ENCODE measurements around the gene ANKFN1. TPM values are rescaled to one million over a fixed set of nuclear protein-coding genes. Genes with fewer than 3 reads are reported as not detected.

Gene ANKFN1
- total RNA-seq, 1 donor from 2014 or later: 1.6 TPM

DNA sequence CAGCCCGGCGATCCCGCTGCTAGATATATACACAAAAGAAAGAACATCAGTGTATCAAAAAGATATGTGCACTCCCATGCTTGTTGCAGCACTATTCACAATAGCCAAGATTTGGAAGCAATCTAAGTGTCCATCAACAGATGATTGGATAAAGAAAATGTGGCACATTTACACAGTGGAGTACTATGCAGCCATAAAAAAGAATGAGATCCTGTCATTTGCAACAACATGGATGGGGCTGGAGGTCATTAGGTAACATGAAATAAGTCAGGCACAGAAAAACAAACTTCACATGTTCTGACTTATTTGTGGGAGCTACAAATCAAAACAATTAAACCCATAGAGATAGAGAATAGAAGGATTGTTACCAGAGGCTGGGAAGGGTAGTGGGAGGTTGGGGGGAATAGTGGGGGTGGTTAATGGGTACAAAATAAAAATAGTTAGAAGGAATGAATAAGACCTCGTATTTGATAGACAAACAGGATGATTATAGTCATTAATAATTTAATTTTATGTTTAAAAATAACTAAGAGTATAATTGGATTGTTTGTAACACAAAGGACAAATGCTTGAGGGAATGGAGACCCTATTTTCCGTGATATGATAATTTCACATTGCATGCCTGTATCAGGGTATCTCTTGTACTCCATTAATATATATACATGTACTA, 263.5 kb downstream of the ANKFN1 start:
- no peak overlapping the region for H3K9ac ChIP-seq (ENCODE audit: low read depth in 1 of 3, low read length in 3 of 3)
- no peak overlapping the region for H3K4me3 ChIP-seq (ENCODE audit: low read length in 3 of 3)
- no peaks in the 10 kb centered on the region for H3K27me3 ChIP-seq (ENCODE audit: control insufficient read depth in 3 of 3, insufficient read depth in 3 of 3, low read length in 3 of 3)
- no peak overlapping the region for H3K27ac ChIP-seq (ENCODE audit: low read depth, low read length)
- H3K4me1 ChIP-seq (ENCODE audit: control insufficient read depth in 3 of 3, insufficient read depth in 3 of 3, low read length in 3 of 3): no peaks in the 10 kb centered on the region
- peaks cover 0 to 2% (median 0%) of the 10 kb centered on the region in 3 donors for H3K9me3 ChIP-seq (ENCODE audit: control insufficient read depth in 3 of 3, low read length in 3 of 3)
- no peaks in the 10 kb centered on the region for H3K36me3 ChIP-seq (ENCODE audit: control insufficient read depth in 3 of 3, insufficient read depth in 3 of 3, low read length in 3 of 3)

DNA sequence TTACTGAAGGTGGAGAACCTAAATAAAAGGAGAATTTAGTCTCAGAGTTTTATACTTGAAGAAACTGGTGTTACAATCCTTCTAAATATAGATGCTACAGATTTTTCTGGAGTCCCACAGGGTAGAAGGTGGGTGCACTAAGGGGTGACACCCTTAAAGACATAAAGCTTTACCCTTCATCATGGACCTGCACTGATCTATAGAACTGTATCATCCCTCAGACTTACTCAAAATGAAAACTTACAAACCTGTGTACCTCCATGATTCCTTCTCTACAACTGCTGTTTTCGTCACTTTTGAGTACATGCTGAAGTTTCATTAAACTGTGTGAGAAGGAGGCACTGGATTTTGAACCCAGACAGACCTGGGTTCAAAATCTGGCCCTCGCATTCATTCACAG, 270.7 kb downstream of the ANKFN1 start:
- Histone ChIP-seq H3K9ac (ENCODE audit: low read depth in 1 of 3, low read length in 3 of 3) (no peak overlapping the region), H3K4me1 (ENCODE audit: control insufficient read depth in 3 of 3, insufficient read depth in 3 of 3, low read length in 3 of 3) (no peaks in the 10 kb centered on the region), H3K36me3 (ENCODE audit: control insufficient read depth in 3 of 3, insufficient read depth in 3 of 3, low read length in 3 of 3) (no peaks in the 10 kb centered on the region), H3K27ac (ENCODE audit: low read depth, low read length) (no peak overlapping the region), H3K27me3 (ENCODE audit: control insufficient read depth in 3 of 3, insufficient read depth in 3 of 3, low read length in 3 of 3) (no peaks in the 10 kb centered on the region), H3K4me3 (ENCODE audit: low read length in 3 of 3) (no peak overlapping the region), H3K9me3 (ENCODE audit: control insufficient read depth in 3 of 3, low read length in 3 of 3) (no peaks in the 10 kb centered on the region)

GRCh38 chr17:56424543-56425044, 271.3 kb downstream of the ANKFN1 start:
- Histone ChIP-seq H3K4me3 (ENCODE audit: low read length in 3 of 3) (no peak overlapping the region), H3K27ac (ENCODE audit: low read depth, low read length) (no peak overlapping the region), H3K9ac (ENCODE audit: low read depth in 1 of 3, low read length in 3 of 3) (no peak overlapping the region), H3K4me1 (ENCODE audit: control insufficient read depth in 3 of 3, insufficient read depth in 3 of 3, low read length in 3 of 3) (no peaks in the 10 kb centered on the region), H3K36me3 (ENCODE audit: control insufficient read depth in 3 of 3, insufficient read depth in 3 of 3, low read length in 3 of 3) (no peaks in the 10 kb centered on the region), H3K9me3 (ENCODE audit: control insufficient read depth in 3 of 3, low read length in 3 of 3) (no peaks in the 10 kb centered on the region), H3K27me3 (ENCODE audit: control insufficient read depth in 3 of 3, insufficient read depth in 3 of 3, low read length in 3 of 3) (no peaks in the 10 kb centered on the region)

- H3K27ac ChIP-seq (ENCODE audit: low read depth, low read length): no peak overlapping the region
- no peaks in the 10 kb centered on the region for H3K36me3 ChIP-seq (ENCODE audit: control insufficient read depth in 3 of 3, insufficient read depth in 3 of 3, low read length in 3 of 3)
- no peaks in the 10 kb centered on the region for H3K4me1 ChIP-seq (ENCODE audit: control insufficient read depth in 3 of 3, insufficient read depth in 3 of 3, low read length in 3 of 3)
- no peaks in the 10 kb centered on the region for H3K27me3 ChIP-seq (ENCODE audit: control insufficient read depth in 3 of 3, insufficient read depth in 3 of 3, low read length in 3 of 3)
- H3K9me3 ChIP-seq (ENCODE audit: control insufficient read depth in 3 of 3, low read length in 3 of 3): no peaks in the 10 kb centered on the region
- no peak overlapping the region for H3K4me3 ChIP-seq (ENCODE audit: low read length in 3 of 3)
- no peak overlapping the region for H3K9ac ChIP-seq (ENCODE audit: low read depth in 1 of 3, low read length in 3 of 3)
These were observed 272.2 kb downstream of the ANKFN1 start for GRCh38 chr17:56425483-56425882.

GRCh38 chr17:56426901-56427300, 273.6 kb downstream of the ANKFN1 start:
- Histone ChIP-seq H3K4me3 (ENCODE audit: low read length in 3 of 3) (no peak overlapping the region), H3K9ac (ENCODE audit: low read depth in 1 of 3, low read length in 3 of 3) (no peak overlapping the region), H3K27ac (ENCODE audit: low read depth, low read length) (no peak overlapping the region), H3K27me3 (ENCODE audit: control insufficient read depth in 3 of 3, insufficient read depth in 3 of 3, low read length in 3 of 3) (no peaks in the 10 kb centered on the region), H3K4me1 (ENCODE audit: control insufficient read depth in 3 of 3, insufficient read depth in 3 of 3, low read length in 3 of 3) (no peaks in the 10 kb centered on the region), H3K9me3 (ENCODE audit: control insufficient read depth in 3 of 3, low read length in 3 of 3) (no peaks in the 10 kb centered on the region), H3K36me3 (ENCODE audit: control insufficient read depth in 3 of 3, insufficient read depth in 3 of 3, low read length in 3 of 3) (no peaks in the 10 kb centered on the region)

DNA sequence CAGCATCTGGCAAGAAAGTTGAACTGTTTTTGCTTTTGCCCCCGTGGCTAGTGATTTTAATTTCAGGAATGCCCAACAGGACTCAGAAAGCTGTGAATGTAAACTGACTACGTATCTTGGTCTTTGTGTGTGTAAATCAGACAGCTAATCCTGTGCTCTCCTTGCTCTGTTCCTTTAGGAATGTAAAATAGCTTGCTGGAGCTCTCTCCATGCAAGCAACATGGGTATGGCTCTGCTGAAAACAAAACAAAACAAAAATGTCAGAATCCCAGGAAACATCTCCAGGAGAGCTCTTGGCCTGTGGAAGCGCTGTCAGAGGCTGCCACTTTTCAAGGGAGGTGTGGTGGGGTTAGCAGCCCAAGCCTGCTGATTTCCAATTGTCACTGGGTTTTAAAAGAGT, 278.5 kb downstream of the ANKFN1 start:
- Histone ChIP-seq H3K9ac (ENCODE audit: low read depth in 1 of 3, low read length in 3 of 3) (no peak overlapping the region), H3K9me3 (ENCODE audit: control insufficient read depth in 3 of 3, low read length in 3 of 3) (peaks cover 0 to 2% (median 0%) of the 10 kb centered on the region in 3 donors), H3K27me3 (ENCODE audit: control insufficient read depth in 3 of 3, insufficient read depth in 3 of 3, low read length in 3 of 3) (no peaks in the 10 kb centered on the region), H3K27ac (ENCODE audit: low read depth, low read length) (no peak overlapping the region), H3K36me3 (ENCODE audit: control insufficient read depth in 3 of 3, insufficient read depth in 3 of 3, low read length in 3 of 3) (no peaks in the 10 kb centered on the region), H3K4me1 (ENCODE audit: control insufficient read depth in 3 of 3, insufficient read depth in 3 of 3, low read length in 3 of 3) (no peaks in the 10 kb centered on the region), H3K4me3 (ENCODE audit: low read length in 3 of 3) (no peak overlapping the region)

DNA sequence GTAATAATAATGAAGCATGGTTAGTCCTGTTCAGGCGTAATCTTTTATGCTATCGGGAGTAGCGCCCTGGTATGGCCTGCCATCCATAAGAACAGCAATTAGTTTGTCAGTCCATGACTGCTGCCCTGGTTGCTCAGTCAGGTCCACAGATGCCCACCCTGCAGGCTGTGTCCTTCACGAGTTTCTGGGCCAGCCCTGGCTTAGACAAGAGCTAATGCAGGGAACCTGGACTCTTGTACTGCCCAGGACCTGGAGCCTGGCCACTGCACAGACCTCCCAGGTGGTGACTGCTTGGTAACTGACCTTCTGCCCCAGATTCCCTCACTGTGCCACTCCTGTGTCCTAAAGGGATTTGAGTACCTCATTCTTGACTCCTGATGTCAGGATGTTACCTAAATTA, 279.2 kb downstream of the ANKFN1 start:
- peaks cover 0 to 2% (median 0%) of the 10 kb centered on the region in 3 donors for H3K9me3 ChIP-seq (ENCODE audit: control insufficient read depth in 3 of 3, low read length in 3 of 3)
- no peak overlapping the region for H3K4me3 ChIP-seq (ENCODE audit: low read length in 3 of 3)
- H3K27me3 ChIP-seq (ENCODE audit: control insufficient read depth in 3 of 3, insufficient read depth in 3 of 3, low read length in 3 of 3): no peaks in the 10 kb centered on the region
- no peak overlapping the region for H3K27ac ChIP-seq (ENCODE audit: low read depth, low read length)
- no peaks in the 10 kb centered on the region for H3K4me1 ChIP-seq (ENCODE audit: control insufficient read depth in 3 of 3, insufficient read depth in 3 of 3, low read length in 3 of 3)
- no peaks in the 10 kb centered on the region for H3K36me3 ChIP-seq (ENCODE audit: control insufficient read depth in 3 of 3, insufficient read depth in 3 of 3, low read length in 3 of 3)
- H3K9ac ChIP-seq (ENCODE audit: low read depth in 1 of 3, low read length in 3 of 3): no peak overlapping the region

DNA sequence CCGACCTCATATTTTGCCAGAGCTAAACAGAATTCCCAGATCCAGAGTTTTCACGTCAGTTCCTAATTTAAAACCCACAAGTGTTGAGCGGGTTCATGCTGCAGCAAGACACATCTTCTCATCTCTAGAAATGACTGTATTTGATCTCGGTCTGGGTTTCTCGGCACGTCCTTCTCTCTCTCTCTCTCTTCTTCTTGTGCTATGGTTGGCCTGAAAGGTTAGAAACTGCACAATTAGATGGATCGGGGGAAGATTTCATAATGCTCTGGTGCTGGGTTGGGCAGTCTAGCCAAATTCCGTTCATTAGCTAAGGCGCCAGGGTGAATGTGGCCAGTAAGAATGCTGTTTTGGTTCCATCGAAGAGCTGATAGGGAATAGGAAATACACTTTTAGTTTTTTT, 281.3 kb downstream of the ANKFN1 start:
- no peak overlapping the region for H3K27ac ChIP-seq (ENCODE audit: low read depth, low read length)
- H3K36me3 ChIP-seq (ENCODE audit: control insufficient read depth in 3 of 3, insufficient read depth in 3 of 3, low read length in 3 of 3): no peaks in the 10 kb centered on the region
- no peaks in the 10 kb centered on the region for H3K4me1 ChIP-seq (ENCODE audit: control insufficient read depth in 3 of 3, insufficient read depth in 3 of 3, low read length in 3 of 3)
- no peak overlapping the region for H3K4me3 ChIP-seq (ENCODE audit: low read length in 3 of 3)
- no peaks in the 10 kb centered on the region for H3K27me3 ChIP-seq (ENCODE audit: control insufficient read depth in 3 of 3, insufficient read depth in 3 of 3, low read length in 3 of 3)
- peaks cover 0 to 2% (median 0%) of the 10 kb centered on the region in 3 donors for H3K9me3 ChIP-seq (ENCODE audit: control insufficient read depth in 3 of 3, low read length in 3 of 3)
- H3K9ac ChIP-seq (ENCODE audit: low read depth in 1 of 3, low read length in 3 of 3): no peak overlapping the region

GRCh38 chr17:56436142-56436541, 282.9 kb downstream of the ANKFN1 start:
- Histone ChIP-seq H3K4me3 (ENCODE audit: low read length in 3 of 3) (no peak overlapping the region), H3K9ac (ENCODE audit: low read depth in 1 of 3, low read length in 3 of 3) (no peak overlapping the region), H3K4me1 (ENCODE audit: control insufficient read depth in 3 of 3, insufficient read depth in 3 of 3, low read length in 3 of 3) (no peaks in the 10 kb centered on the region), H3K9me3 (ENCODE audit: control insufficient read depth in 3 of 3, low read length in 3 of 3) (peaks cover 0 to 2% (median 0%) of the 10 kb centered on the region in 3 donors), H3K27me3 (ENCODE audit: control insufficient read depth in 3 of 3, insufficient read depth in 3 of 3, low read length in 3 of 3) (no peaks in the 10 kb centered on the region), H3K27ac (ENCODE audit: low read depth, low read length) (no peak overlapping the region), H3K36me3 (ENCODE audit: control insufficient read depth in 3 of 3, insufficient read depth in 3 of 3, low read length in 3 of 3) (no peaks in the 10 kb centered on the region)

DNA sequence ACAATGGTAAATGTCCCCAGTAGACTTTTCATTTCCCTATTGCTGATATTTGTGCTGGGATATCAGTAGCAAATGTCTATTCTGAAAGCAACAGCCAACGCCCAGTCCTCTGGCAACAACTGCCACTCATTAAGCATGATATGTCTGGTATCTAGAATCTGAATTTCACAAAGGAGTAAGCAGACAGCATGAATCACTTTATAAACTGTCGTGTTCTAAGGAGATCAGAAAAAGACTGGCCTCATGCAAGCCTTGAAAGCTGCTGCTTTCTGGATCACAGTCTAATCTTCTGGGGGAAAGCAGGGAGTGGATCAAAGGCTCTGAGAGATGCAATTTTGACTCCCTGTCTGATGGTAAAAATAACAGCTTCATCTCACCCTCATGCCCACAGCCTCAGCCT, 287.1 kb downstream of the ANKFN1 start:
- Histone ChIP-seq H3K27me3 (ENCODE audit: control insufficient read depth in 3 of 3, insufficient read depth in 3 of 3, low read length in 3 of 3) (no peaks in the 10 kb centered on the region), H3K4me1 (ENCODE audit: control insufficient read depth in 3 of 3, insufficient read depth in 3 of 3, low read length in 3 of 3) (no peaks in the 10 kb centered on the region), H3K27ac (ENCODE audit: low read depth, low read length) (no peak overlapping the region), H3K9me3 (ENCODE audit: control insufficient read depth in 3 of 3, low read length in 3 of 3) (no peaks in the 10 kb centered on the region), H3K36me3 (ENCODE audit: control insufficient read depth in 3 of 3, insufficient read depth in 3 of 3, low read length in 3 of 3) (no peaks in the 10 kb centered on the region), H3K9ac (ENCODE audit: low read depth in 1 of 3, low read length in 3 of 3) (no peak overlapping the region), H3K4me3 (ENCODE audit: low read length in 3 of 3) (no peak overlapping the region)
